GM12878 (cell line): ENCODE measurements around the gene NFYA. TPM values are rescaled to one million over a fixed set of nuclear protein-coding genes. Genes with fewer than 3 reads are reported as not detected.
A peak's percentile ranks its signal among the peaks of the same experiment; 100 is the strongest.

ENCODE experiments used
- BCL11A ChIP-seq: IDR thresholded peaks from 2 replicates; pipeline ENCODE4 v1.6.1; 2011; ENCODE audit warnings: low read depth, low read length
- BHLHE40 ChIP-seq, 2 experiments: fragments of 450-650 bp in 1 of 2; IDR thresholded peaks; 2 replicates each; pipeline ENCODE4 v1.6.1; 2011 to 2017; ENCODE audit warnings: low read depth in 2 of 2, borderline replicate concordance in 1 of 2, improper control_type of control experiment in 1 of 2, low read length in 1 of 2, mild to moderate bottlenecking in 1 of 2
- CBX3 ChIP-seq: fragments of 200-600 bp; sonication (generic); IDR thresholded peaks from 2 replicates; pipeline ENCODE4 v1.6.1; 2016; ENCODE audit warnings: low read depth, borderline replicate concordance
- CBX5 ChIP-seq: sonication (generic); IDR thresholded peaks from 2 replicates; pipeline ENCODE4 v1.6.1; 2016; ENCODE audit warnings: low read depth, moderate library complexity, mild to moderate bottlenecking, inconsistent platforms
- E2F4 ChIP-seq: IDR thresholded peaks from 2 replicates; pipeline ENCODE4 v1.6.1; 2012; ENCODE audit warnings: low read depth, low read length, improper control_type of control experiment
- EED ChIP-seq: sonication (generic); IDR thresholded peaks from 2 replicates; pipeline ENCODE4 v1.6.1; 2016; ENCODE audit warnings: antibody characterized with exemption, low read depth
- ELK1 ChIP-seq: IDR thresholded peaks from 2 replicates; pipeline ENCODE4 v1.6.1; 2012; ENCODE audit warnings: low read depth, low read length, improper control_type of control experiment
- FOS ChIP-seq: IDR thresholded peaks from 3 replicates; pipeline ENCODE4 v1.6.1; 2011; ENCODE audit warnings: borderline replicate concordance; ENCODE audit not compliant: insufficient read length; ENCODE audit errors: extremely low read depth
- GABPA ChIP-seq: IDR thresholded peaks from 2 replicates; pipeline ENCODE4 v1.6.1; 2014; ENCODE audit warnings: antibody characterized with exemption, low read depth, mild to moderate bottlenecking, inconsistent platforms
- IRF4 ChIP-seq: IDR thresholded peaks from 2 replicates; pipeline ENCODE4 v1.6.1; 2011; ENCODE audit warnings: low read depth, low read length
- KDM1A ChIP-seq: fragments of 200-600 bp; sonication (generic); IDR thresholded peaks from 2 replicates; pipeline ENCODE4 v1.6.1; 2016; ENCODE audit warnings: borderline replicate concordance
- NR2C1 ChIP-seq: fragments of 450-650 bp; IDR thresholded peaks from 2 replicates; pipeline ENCODE4 v1.6.1; 2017; ENCODE audit warnings: antibody characterized with exemption, mild to moderate bottlenecking, moderate library complexity
- NR2C2 ChIP-seq: IDR thresholded peaks from 2 replicates; pipeline ENCODE4 v1.6.1; 2011; ENCODE audit warnings: borderline replicate concordance, low read depth; ENCODE audit not compliant: control insufficient read depth, insufficient read length
- PAX5 ChIP-seq: IDR thresholded peaks from 2 replicates; pipeline ENCODE4 v1.6.1; 2011; ENCODE audit warnings: low read depth, low read length, borderline replicate concordance
- PML ChIP-seq: IDR thresholded peaks from 2 replicates; pipeline ENCODE4 v1.6.1; 2012; ENCODE audit warnings: low read length, inconsistent platforms
- POLR2A ChIP-seq: IDR thresholded peaks from 2 replicates; pipeline ENCODE4 v1.6.1; 2011; ENCODE audit warnings: low read depth, mild to moderate bottlenecking, low read length
- SRF ChIP-seq, 2 experiments: IDR thresholded peaks; 2 replicates each; pipeline ENCODE4 v1.6.1; 2011; ENCODE audit warnings: low read depth in 2 of 2, low read length in 2 of 2, mild to moderate bottlenecking in 1 of 2, moderate library complexity in 1 of 2
- STAT1 ChIP-seq: fragments of 450-650 bp; conservative IDR thresholded peaks from 2 replicates; pipeline ENCODE4 v1.6.1; 2014; ENCODE audit warnings: antibody characterized with exemption, mild to moderate bottlenecking
- SUZ12 ChIP-seq: fragments of 200-600 bp; sonication (generic); IDR thresholded peaks from one replicate; pipeline ENCODE4 v1.6.1; 2018; ENCODE audit warnings: antibody characterized with exemption, mild to moderate bottlenecking; ENCODE audit not compliant: unreplicated experiment
- WRNIP1 ChIP-seq: IDR thresholded peaks from 2 replicates; pipeline ENCODE4 v1.6.1; 2011; ENCODE audit warnings: low read depth, low read length, improper control_type of control experiment, borderline replicate concordance
- ZBTB33 ChIP-seq: fragments of 450-650 bp; IDR thresholded peaks from 2 replicates; pipeline ENCODE4 v1.6.1; 2017; ENCODE audit warnings: mild to moderate bottlenecking
- ZNF207 ChIP-seq: fragments of 450-650 bp; IDR thresholded peaks from 2 replicates; pipeline ENCODE4 v1.6.1; 2014; ENCODE audit warnings: antibody characterized with exemption, mild to moderate bottlenecking, borderline replicate concordance
- ZNF384 ChIP-seq: IDR thresholded peaks from 2 replicates; pipeline ENCODE4 v1.6.1; 2012; ENCODE audit warnings: low read depth, mild to moderate bottlenecking, low read length, improper control_type of control experiment, borderline replicate concordance
- polyA plus RNA-seq, 11 experiments: library from polyadenylated mRNA; depleted of rRNA in 4 of 11; unstranded in 6 of 11; stranded (reverse) in 5 of 11; fragments of >200 nt; fragmentation: Nextera tagmentation in 4 of 11; fragmentation: Illumina TruSeq in 1 of 11; extraction: Ambion mirVana in 4 of 11; extraction: Trizol in 1 of 11; gene quantifications; 1 replicate in 1 of 11; 2 replicates in 10 of 11; pipeline versions ENCODE4 v1.2.1 to v1.2.3, GENCODE V29; 2011 to 2016; ENCODE audit warnings: inconsistent platforms in 2 of 11, missing spikeins in 2 of 11, low read depth in 1 of 11
- total RNA-seq, 4 experiments: library from RNA; depleted of rRNA in 3 of 4; stranded (reverse); fragments of >200 nt in 3 of 4; fragmentation: Illumina TruSeq in 1 of 4; extraction: Trizol in 1 of 4; gene quantifications; 2 replicates each; pipeline versions ENCODE4 v1.2.1 to v1.2.3, GENCODE V29; 2013 to 2021
- TF ChIP-seq, protein P1 (sequence below): IDR thresholded peaks from 2 replicates; pipeline ENCODE4 v1.6.1; 2011; ENCODE audit warnings: low read depth, low read length, improper control_type of control experiment, borderline replicate concordance
- TF ChIP-seq, protein P2 (sequence below): IDR thresholded peaks from 2 replicates; pipeline ENCODE4 v1.6.1; 2011; ENCODE audit warnings: borderline replicate concordance, low read depth, mild to moderate bottlenecking, moderate library complexity, mixed read lengths, low read length; ENCODE audit not compliant: insufficient read depth; ENCODE audit errors: extremely low read length

The NFYA gene
- total and polyA plus RNA-seq, 10 of the 15 experiments (the other 5 are each of a cell fraction or from before 2014, with no cell fraction given), result 6.4 to 36.5 (median 19.1) TPM

DNA sequence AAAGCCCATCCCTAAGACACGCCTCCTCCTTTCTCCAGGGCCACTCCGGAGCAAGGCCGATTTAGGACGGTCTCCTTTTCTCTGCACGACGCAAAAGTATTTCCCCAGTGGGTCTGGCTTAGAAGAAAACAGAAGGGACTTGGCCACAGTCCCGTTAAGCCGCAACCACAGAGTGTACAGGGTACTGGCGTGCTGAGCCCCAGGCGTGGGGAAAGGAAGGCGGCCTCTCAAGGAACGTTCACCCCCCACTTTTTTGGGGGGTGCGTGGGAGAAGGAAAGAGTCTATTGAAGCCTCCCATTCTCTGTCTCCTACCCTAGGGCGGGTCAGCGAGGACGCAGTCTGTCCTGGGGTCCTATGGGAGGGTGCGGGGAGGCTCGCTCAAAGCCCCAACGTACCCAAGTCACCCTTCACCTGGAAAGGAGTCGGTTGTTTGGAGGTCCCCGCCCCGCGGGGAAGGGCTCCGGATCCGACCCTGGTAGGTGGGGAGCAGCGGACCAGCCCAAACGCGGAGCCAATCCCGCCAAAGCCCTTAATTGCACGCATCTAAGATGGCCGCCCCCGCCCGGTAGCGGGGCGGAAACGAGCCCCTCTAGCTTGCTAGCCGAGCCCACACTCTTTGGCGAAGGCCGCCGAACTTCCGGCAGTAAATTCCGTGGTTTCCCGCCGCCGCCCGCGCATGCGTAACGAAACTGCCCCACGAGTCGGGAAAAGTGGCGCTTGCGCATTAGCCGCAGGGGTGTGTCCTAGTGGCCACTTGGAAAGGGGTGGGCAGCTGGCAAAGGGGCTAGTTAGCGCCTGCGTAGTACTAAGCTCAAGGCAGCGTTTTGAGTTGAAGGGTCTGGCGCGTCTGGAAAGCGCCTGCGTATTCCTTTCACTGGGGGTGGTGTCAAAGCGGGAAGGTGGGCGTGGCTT lies 595 bp upstream of the NFYA start, which contains the start of gene OARD1 (continued):
- TF ChIP-seq GABPA (peak; percentile 88), CBX3 (no peak), POLR2A (peak; percentile 85), SUZ12 (no peak), CBX5 (no peak), SRF (IDR thresholded peaks at IDR 0.05; ENCODE audit: low read depth in 2 of 2, low read length in 2 of 2) (peak in 1 of 2 experiments; percentile 57; a peak in 3 of 4 replicates), ELK1 (peak; percentile 72), PAX5 (peak; percentile 6; the same call in 1 of the 2 replicates), NR2C1 (peak; percentile 62), ZNF207 (peak; percentile 77), NR2C2 (no peak), WRNIP1 (no peak), EED (no peak), PML (peak; percentile 91), KDM1A (no peak), BHLHE40 (IDR thresholded peaks at IDR 0.05; ENCODE audit: borderline replicate concordance in 1 of 2, low read depth in 2 of 2, low read length in 1 of 2) (peak; percentile 26 to 74; a peak in 2 of 4 replicates), ZBTB33 (0 out of 2 replicates have a peak, but pooled peaks have one; percentile 13), BCL11A (no peak), ZNF384 (no peak), IRF4 (no peak), FOS (no peak), STAT1 (no peak), E2F4 (peak; percentile 87)
- TF ChIP-seq, protein P1, sequence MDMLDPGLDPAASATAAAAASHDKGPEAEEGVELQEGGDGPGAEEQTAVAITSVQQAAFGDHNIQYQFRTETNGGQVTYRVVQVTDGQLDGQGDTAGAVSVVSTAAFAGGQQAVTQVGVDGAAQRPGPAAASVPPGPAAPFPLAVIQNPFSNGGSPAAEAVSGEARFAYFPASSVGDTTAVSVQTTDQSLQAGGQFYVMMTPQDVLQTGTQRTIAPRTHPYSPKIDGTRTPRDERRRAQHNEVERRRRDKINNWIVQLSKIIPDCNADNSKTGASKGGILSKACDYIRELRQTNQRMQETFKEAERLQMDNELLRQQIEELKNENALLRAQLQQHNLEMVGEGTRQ, result no peak
- TF ChIP-seq, protein P2, sequence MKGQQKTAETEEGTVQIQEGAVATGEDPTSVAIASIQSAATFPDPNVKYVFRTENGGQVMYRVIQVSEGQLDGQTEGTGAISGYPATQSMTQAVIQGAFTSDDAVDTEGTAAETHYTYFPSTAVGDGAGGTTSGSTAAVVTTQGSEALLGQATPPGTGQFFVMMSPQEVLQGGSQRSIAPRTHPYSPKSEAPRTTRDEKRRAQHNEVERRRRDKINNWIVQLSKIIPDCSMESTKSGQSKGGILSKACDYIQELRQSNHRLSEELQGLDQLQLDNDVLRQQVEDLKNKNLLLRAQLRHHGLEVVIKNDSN, result no peak
